GM12892 (cell line): ENCODE measurements around the gene PHLDA2.

Experiments used
- POLR2A ChIP-seq: IDR thresholded peaks from 2 replicates; pipeline ENCODE4 v1.6.1; 2011; ENCODE audit warnings: low read depth, low read length, control low read depth
- POLR2AphosphoS5 ChIP-seq: IDR thresholded peaks from 2 replicates; pipeline ENCODE4 v1.6.1; 2011; ENCODE audit warnings: low read depth, low read length, control low read depth
- TAF1 ChIP-seq: IDR thresholded peaks from 2 replicates; pipeline ENCODE4 v1.6.1; 2011; ENCODE audit warnings: low read depth, mild to moderate bottlenecking, control low read depth, low read length, borderline replicate concordance

DNA sequence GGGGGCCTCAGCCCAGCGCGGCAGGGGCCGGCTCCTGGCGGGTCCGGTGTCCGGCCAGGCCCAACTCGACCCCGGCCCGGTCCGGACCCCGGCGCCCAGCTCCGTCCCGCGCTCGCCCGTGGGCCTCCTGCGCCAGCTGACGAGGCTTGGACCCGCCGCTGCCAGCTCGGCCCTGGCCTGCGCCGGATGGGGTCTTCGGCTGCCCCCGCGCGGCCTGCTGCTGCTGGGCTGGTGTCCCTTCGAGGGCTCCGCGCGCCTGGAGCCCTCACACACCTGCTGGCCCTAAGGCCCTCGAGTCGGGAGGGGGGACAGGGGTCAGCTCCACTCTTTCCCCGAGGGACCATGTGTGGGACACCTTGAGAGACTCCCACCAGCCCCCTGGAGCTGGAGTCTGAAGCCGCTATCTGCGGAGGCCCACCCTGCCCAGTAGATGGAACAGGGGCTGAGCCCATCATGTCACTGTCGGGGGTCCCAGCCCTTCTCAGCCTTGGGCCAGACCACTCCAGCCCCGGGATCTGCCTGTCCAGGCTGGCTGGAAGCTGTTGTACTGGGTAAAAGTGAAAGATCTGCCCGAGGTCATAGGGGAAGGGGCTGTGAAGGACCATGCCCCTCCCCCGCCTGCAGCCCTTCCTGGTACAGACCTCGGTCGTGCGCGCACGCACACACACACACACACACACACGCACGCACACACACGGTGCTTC lies 42.9 kb downstream of the PHLDA2 start:
- no peak for TF ChIP-seq TAF1
- TF ChIP-seq POLR2A: no peak
- TF ChIP-seq POLR2AphosphoS5: no peak
